Fibroblast of lung (primary cell): Measurements from ENCODE around the gene RTN4RL2.

Source experiments
- CTCF ChIP-seq, 2 donors: IDR thresholded peaks in 1 of 2; conservative IDR thresholded peaks in 1 of 2; 1 replicate in 1 of 2; 2 replicates in 1 of 2; pipeline ENCODE4 v1.5.1; 2011 to 2012; ENCODE audit warnings: low read length in 2 of 2, control low read depth in 1 of 2, inconsistent platforms in 1 of 2, low read depth in 1 of 2, mild to moderate bottlenecking in 1 of 2
- EZH2 ChIP-seq: IDR thresholded peaks from 2 replicates; pipeline ENCODE4 v1.5.1; 2012; ENCODE audit warnings: low read length, control low read depth, mild to moderate bottlenecking; ENCODE audit errors: missing control alignments

- no peak for TF ChIP-seq CTCF (conservative IDR thresholded peaks at IDR 0.05 in 1 of 2, IDR thresholded peaks at IDR 0.05 in 1 of 2; ENCODE audit: low read depth in 1 of 2, low read length in 2 of 2)
- TF ChIP-seq EZH2 = no peak
These were observed 41.6 kb downstream of the RTN4RL2 start for GRCh38 chr11:57501953-57502352.
